Neural cell (in vitro differentiated cells): ENCODE results near the gene RGP1. TPM values are rescaled to one million over a fixed set of nuclear protein-coding genes. Genes with fewer than 3 reads are reported as not detected.

Experiments
- H2AFZ ChIP-seq: fragments of 200-600, 300-800 bp; sonication (generic), shearing (Covaris generic); 2 replicates; pipeline ENCODE4 v1.6.0; 2014; ENCODE audit warnings: low read depth, mild to moderate bottlenecking, antibody characterized with exemption, low read length, moderate library complexity
- H3F3A ChIP-seq: fragments of 200-600 bp; shearing (Covaris generic); 2 replicates; pipeline ENCODE4 v1.6.1; 2016; ENCODE audit warnings: mild to moderate bottlenecking, moderate library complexity, mixed read lengths, antibody characterized with exemption, low read length; ENCODE audit not compliant: insufficient read depth, poor library complexity, severe bottlenecking
- H3K27ac ChIP-seq: fragments of 200-600, 300-800 bp; sonication (generic), shearing (Covaris generic); 2 replicates; pipeline ENCODE4 v1.5.1; 2014; ENCODE audit warnings: mild to moderate bottlenecking, low read length, moderate library complexity
- H3K27me3 ChIP-seq: fragments of 300-800, 200-600 bp; sonication (generic), shearing (Covaris generic); 2 replicates; pipeline ENCODE4 v1.6.0; 2014; ENCODE audit warnings: mild to moderate bottlenecking, low read depth, low read length, moderate library complexity; ENCODE audit not compliant: insufficient read depth
- H3K36me3 ChIP-seq: fragments of 300-800, 200-600 bp; sonication (generic), shearing (Covaris generic); 2 replicates; pipeline ENCODE4 v1.5.1; 2014; ENCODE audit warnings: mild to moderate bottlenecking, antibody characterized with exemption, low read length, moderate library complexity; ENCODE audit not compliant: insufficient read depth
- H3K4me2 ChIP-seq: fragments of 300-800, 200-600 bp; sonication (generic), shearing (Covaris generic); 2 replicates; pipeline ENCODE4 v1.6.0; 2014; ENCODE audit warnings: mild to moderate bottlenecking, low read length
- H3K4me3 ChIP-seq: fragments of 300-800, 200-600 bp; sonication (generic), shearing (Covaris generic); 2 replicates; pipeline ENCODE4 v1.5.1; 2014; ENCODE audit warnings: mild to moderate bottlenecking, low read length, moderate library complexity
- H3K79me2 ChIP-seq: fragments of 200-600 bp; shearing (Covaris generic); replicated peaks from 2 replicates; pipeline ENCODE4 v1.6.0; 2014; ENCODE audit warnings: mild to moderate bottlenecking, low read length, moderate library complexity; ENCODE audit not compliant: insufficient read depth
- H3K9ac ChIP-seq: fragments of 300-800, 200-600 bp; sonication (generic), shearing (Covaris generic); 2 replicates; pipeline ENCODE4 v1.6.1; 2016; ENCODE audit warnings: mild to moderate bottlenecking, low read length, mixed read lengths
- H3K9me2 ChIP-seq: fragments of 200-600 bp; shearing (Covaris generic); 2 replicates; pipeline ENCODE4 v1.6.1; 2016; ENCODE audit warnings: mild to moderate bottlenecking, low read length, mixed read lengths; ENCODE audit not compliant: insufficient read depth
- H3K9me3 ChIP-seq: fragments of 200-600, 300-800 bp; sonication (generic), shearing (Covaris generic); 2 replicates; pipeline ENCODE4 v1.6.1; 2016; ENCODE audit warnings: mild to moderate bottlenecking, mixed run types, low read length, moderate library complexity, mixed read lengths
- H4K20me1 ChIP-seq: fragments of 200-600 bp; shearing (Covaris generic); 2 replicates; pipeline ENCODE4 v1.6.1; 2016; ENCODE audit warnings: mild to moderate bottlenecking, mixed run types; ENCODE audit not compliant: insufficient read depth
- CTCF ChIP-seq: fragments of 450-650 bp; IDR thresholded peaks from 2 replicates; pipeline ENCODE4 v1.5.1; 2014; ENCODE audit warnings: antibody characterized with exemption, mild to moderate bottlenecking, moderate library complexity; ENCODE audit not compliant: poor library complexity, severe bottlenecking
- EP300 ChIP-seq: fragments of 450-650 bp; conservative IDR thresholded peaks from 2 replicates; pipeline ENCODE4 v1.6.1; 2014; ENCODE audit warnings: antibody characterized with exemption, mild to moderate bottlenecking, moderate library complexity; ENCODE audit not compliant: poor library complexity, severe bottlenecking
- EZH2 ChIP-seq: fragments of 200-600, 300-800 bp; shearing (Covaris generic), sonication (generic); IDR thresholded peaks from 2 replicates; pipeline ENCODE4 v1.6.1; 2014; ENCODE audit warnings: antibody characterized with exemption, low read length, borderline replicate concordance, mild to moderate bottlenecking; ENCODE audit not compliant: insufficient read depth, poor library complexity, severe bottlenecking
- MXI1 ChIP-seq: fragments of 450-650 bp; conservative IDR thresholded peaks from 2 replicates; pipeline ENCODE4 v1.6.1; 2014; ENCODE audit warnings: antibody characterized with exemption, mild to moderate bottlenecking; ENCODE audit not compliant: poor library complexity, severe bottlenecking
- POLR2AphosphoS5 ChIP-seq: IDR thresholded peaks from 2 replicates; pipeline ENCODE4 v1.6.1; 2012
- RAD21 ChIP-seq: fragments of 450-650 bp; conservative IDR thresholded peaks from 2 replicates; pipeline ENCODE4 v1.6.1; 2014; ENCODE audit warnings: antibody characterized with exemption, mild to moderate bottlenecking, moderate library complexity
- REST ChIP-seq: IDR thresholded peaks from 2 replicates; pipeline ENCODE4 v1.6.1; 2012; ENCODE audit warnings: borderline replicate concordance
- SMC3 ChIP-seq: fragments of 450-650 bp; conservative IDR thresholded peaks from 2 replicates; pipeline ENCODE4 v1.6.1; 2014; ENCODE audit warnings: antibody characterized with exemption, mild to moderate bottlenecking, moderate library complexity; ENCODE audit not compliant: poor library complexity
- TAF1 ChIP-seq: IDR thresholded peaks from 2 replicates; pipeline ENCODE4 v1.6.1; 2012; ENCODE audit warnings: low read depth
- polyA plus RNA-seq: library from polyadenylated mRNA; depleted of rRNA; stranded (reverse); fragments of >200 nt; gene quantifications from 2 replicates; pipeline ENCODE4 v1.2.3, GENCODE V29; 2014

Gene RGP1
- polyA plus RNA-seq, 1 donor from 2014 or later: 8.1 TPM

GRCh38 chr9:35714579-35715252, 34.4 kb upstream of the RGP1 start:
- no peak overlapping the region for H2AFZ ChIP-seq
- no peak overlapping the region for H3K4me3 ChIP-seq
- no peaks in the 10 kb centered on the region for H3F3A ChIP-seq
- no peaks in the 10 kb centered on the region for H3K9me2 ChIP-seq
- H4K20me1 ChIP-seq: no peaks in the 10 kb centered on the region
- peaks cover 7% of the 10 kb centered on the region for H3K36me3 ChIP-seq
- no peak overlapping the region for H3K4me2 ChIP-seq
- no peak overlapping the region for H3K27ac ChIP-seq
- no peaks in the 10 kb centered on the region for H3K79me2 ChIP-seq
- no peak for TF ChIP-seq POLR2AphosphoS5
- no peaks in the 10 kb centered on the region for H3K9me3 ChIP-seq
- H3K9ac ChIP-seq: no peak overlapping the region
- no peaks in the 10 kb centered on the region for H3K27me3 ChIP-seq

GRCh38 chr9:35716230-35716629, 32.9 kb upstream of the RGP1 start:
- no peaks in the 10 kb centered on the region for H3K79me2 ChIP-seq
- H3K4me3 ChIP-seq: no peak overlapping the region
- H3K27me3 ChIP-seq: no peaks in the 10 kb centered on the region
- TF ChIP-seq EP300: no peak
- TF ChIP-seq CTCF: no peak
- TF ChIP-seq REST: no peak
- no peak for TF ChIP-seq EZH2
- no peak for TF ChIP-seq MXI1
- TF ChIP-seq TAF1: no peak
- no peak for TF ChIP-seq SMC3
- TF ChIP-seq POLR2AphosphoS5: no peak
- TF ChIP-seq RAD21: no peak
- no peaks in the 10 kb centered on the region for H3K9me2 ChIP-seq
- no peaks in the 10 kb centered on the region for H3K9me3 ChIP-seq
- H3K4me2 ChIP-seq: no peak overlapping the region
- H3K27ac ChIP-seq: no peak overlapping the region
- H2AFZ ChIP-seq: no peak overlapping the region
- no peak overlapping the region for H3K9ac ChIP-seq
- no peaks in the 10 kb centered on the region for H3F3A ChIP-seq
- no peaks in the 10 kb centered on the region for H4K20me1 ChIP-seq
- H3K36me3 ChIP-seq: no peaks in the 10 kb centered on the region
